SK-N-SH treated with all-trans-retinoic acid at 6 μM for 48 hours (cell line): ENCODE data around the gene RGS1.

ENCODE experiments used
- ATAC-seq: fragments of 200-7000 bp; cut with Tn5 transposase; 3 replicates; pipeline ENCODE4 v1.9.1; 2020; ENCODE audit warnings: mild to moderate bottlenecking, moderate library complexity
- ARNTL ChIP-seq: fragments of 450-650 bp; formaldehyde crosslinking; IDR thresholded peaks from 2 replicates; pipeline ENCODE4 v1.5.0; 2020; ENCODE audit warnings: low read depth, mild to moderate bottlenecking, moderate library complexity, borderline replicate concordance
- BACH2 ChIP-seq: fragments of 250-450 bp; sonication (Bioruptor Pico); IDR thresholded peaks from 2 replicates; pipeline ENCODE4 v1.9.0; 2021; ENCODE audit warnings: mild to moderate bottlenecking, borderline replicate concordance
- OSR1 ChIP-seq: fragments of 250-450 bp; sonication (Bioruptor Pico); IDR thresholded peaks from 2 replicates; pipeline ENCODE4 v1.8.0; 2022; ENCODE audit warnings: moderate library complexity, mild to moderate bottlenecking, inconsistent platforms
- PPARA ChIP-seq: fragments of 250-450 bp; sonication (Bioruptor Pico); IDR thresholded peaks from 2 replicates; pipeline ENCODE4 v1.5.0; 2020; ENCODE audit warnings: mild to moderate bottlenecking, borderline replicate concordance
- TCF4 ChIP-seq: fragments of 250-450 bp; sonication (Bioruptor Pico); IDR thresholded peaks from 2 replicates; pipeline ENCODE4 v1.8.0; 2021; ENCODE audit warnings: mild to moderate bottlenecking, moderate library complexity, borderline replicate concordance
- TOX ChIP-seq: fragments of 250-450 bp; sonication (Bioruptor Pico); IDR thresholded peaks from 2 replicates; pipeline ENCODE4 v1.8.0; 2021; ENCODE audit warnings: mild to moderate bottlenecking, moderate library complexity, borderline replicate concordance
- ZNF565 ChIP-seq: fragments of 450-650 bp; formaldehyde crosslinking; conservative IDR thresholded peaks from 2 replicates; pipeline ENCODE4 v1.5.0; 2020; ENCODE audit warnings: low read depth, mild to moderate bottlenecking, moderate library complexity
- ZNF70 ChIP-seq: fragments of 450-650 bp; formaldehyde crosslinking; IDR thresholded peaks from 2 replicates; pipeline ENCODE4 v1.5.0; 2020; ENCODE audit warnings: mild to moderate bottlenecking, moderate library complexity
- ZNF8 ChIP-seq: fragments of 450-650 bp; formaldehyde crosslinking; IDR thresholded peaks from 2 replicates; pipeline ENCODE4 v1.5.0; 2020; ENCODE audit warnings: mild to moderate bottlenecking, moderate library complexity
- TF ChIP-seq, protein P1 (sequence below): fragments of 250-450 bp; sonication (Bioruptor Pico); IDR thresholded peaks from 2 replicates; pipeline ENCODE4 v1.8.0; 2020; ENCODE audit warnings: mild to moderate bottlenecking, moderate library complexity, borderline replicate concordance
- TF ChIP-seq, protein P2 (sequence below): fragments of 250-450 bp; sonication (Bioruptor Pico); IDR thresholded peaks from 2 replicates; pipeline ENCODE4 v1.8.0; 2021; ENCODE audit warnings: low read depth, mild to moderate bottlenecking, moderate library complexity, borderline replicate concordance
- TF ChIP-seq, protein P3 (sequence below): fragments of 250-450 bp; sonication (Bioruptor Pico); IDR thresholded peaks from 2 replicates; pipeline ENCODE4 v1.5.0; 2020; ENCODE audit warnings: mild to moderate bottlenecking, moderate library complexity

RGS1 gene

DNA sequence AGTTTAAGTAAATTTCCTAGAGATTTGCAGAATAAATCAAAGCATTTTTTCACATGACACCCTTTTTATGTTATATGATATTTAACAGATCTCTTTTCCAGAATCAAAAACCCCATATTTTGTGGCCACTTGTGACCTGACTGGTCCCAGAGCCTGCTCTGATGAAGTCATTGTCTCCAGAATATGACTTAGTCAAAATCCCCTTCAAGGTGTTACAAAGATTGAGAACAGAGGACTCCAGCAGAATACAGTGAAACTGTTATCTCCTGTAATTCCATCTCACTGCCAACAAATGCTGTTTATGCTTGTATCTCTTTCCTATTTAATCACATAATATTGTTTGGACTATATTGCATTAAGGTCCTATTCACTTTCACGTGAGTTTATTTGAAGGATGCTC, 25.6 kb downstream of the RGS1 start:
- peak; percentile 18; the same call in 2 of the 3 replicates for ATAC-seq
- TF ChIP-seq TOX (CRISPR knock-in tag): 0 out of 2 replicates have a peak, but pooled peaks have one; percentile 16
- TF ChIP-seq, protein P1, sequence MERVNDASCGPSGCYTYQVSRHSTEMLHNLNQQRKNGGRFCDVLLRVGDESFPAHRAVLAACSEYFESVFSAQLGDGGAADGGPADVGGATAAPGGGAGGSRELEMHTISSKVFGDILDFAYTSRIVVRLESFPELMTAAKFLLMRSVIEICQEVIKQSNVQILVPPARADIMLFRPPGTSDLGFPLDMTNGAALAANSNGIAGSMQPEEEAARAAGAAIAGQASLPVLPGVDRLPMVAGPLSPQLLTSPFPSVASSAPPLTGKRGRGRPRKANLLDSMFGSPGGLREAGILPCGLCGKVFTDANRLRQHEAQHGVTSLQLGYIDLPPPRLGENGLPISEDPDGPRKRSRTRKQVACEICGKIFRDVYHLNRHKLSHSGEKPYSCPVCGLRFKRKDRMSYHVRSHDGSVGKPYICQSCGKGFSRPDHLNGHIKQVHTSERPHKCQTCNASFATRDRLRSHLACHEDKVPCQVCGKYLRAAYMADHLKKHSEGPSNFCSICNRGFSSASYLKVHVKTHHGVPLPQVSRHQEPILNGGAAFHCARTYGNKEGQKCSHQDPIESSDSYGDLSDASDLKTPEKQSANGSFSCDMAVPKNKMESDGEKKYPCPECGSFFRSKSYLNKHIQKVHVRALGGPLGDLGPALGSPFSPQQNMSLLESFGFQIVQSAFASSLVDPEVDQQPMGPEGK (CRISPR knock-in tag): no peak

DNA sequence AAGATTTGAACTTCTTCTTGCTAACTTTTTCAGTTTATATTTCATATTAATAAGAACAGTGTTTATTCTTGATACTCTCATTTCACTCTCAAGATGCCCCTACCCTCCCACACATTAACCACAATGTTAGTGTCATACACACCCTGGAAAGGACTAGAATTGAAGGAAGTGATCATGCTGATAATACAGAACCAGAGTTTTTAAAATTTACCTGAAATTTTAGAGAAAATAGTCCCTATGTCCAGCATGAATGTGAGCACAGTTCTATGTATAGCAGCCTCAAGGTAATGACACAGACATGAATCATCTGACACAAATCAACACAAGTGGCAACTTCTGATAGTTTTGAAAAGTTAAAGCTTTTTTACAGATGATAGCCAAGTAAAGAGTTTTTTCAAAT, 26.0 kb downstream of the RGS1 start:
- ATAC-seq: peak; percentile 49
- TF ChIP-seq BACH2 (CRISPR knock-in tag) (no peak), TOX (CRISPR knock-in tag) (no peak), OSR1 (CRISPR knock-in tag) (no peak)
- TF ChIP-seq, protein P2, sequence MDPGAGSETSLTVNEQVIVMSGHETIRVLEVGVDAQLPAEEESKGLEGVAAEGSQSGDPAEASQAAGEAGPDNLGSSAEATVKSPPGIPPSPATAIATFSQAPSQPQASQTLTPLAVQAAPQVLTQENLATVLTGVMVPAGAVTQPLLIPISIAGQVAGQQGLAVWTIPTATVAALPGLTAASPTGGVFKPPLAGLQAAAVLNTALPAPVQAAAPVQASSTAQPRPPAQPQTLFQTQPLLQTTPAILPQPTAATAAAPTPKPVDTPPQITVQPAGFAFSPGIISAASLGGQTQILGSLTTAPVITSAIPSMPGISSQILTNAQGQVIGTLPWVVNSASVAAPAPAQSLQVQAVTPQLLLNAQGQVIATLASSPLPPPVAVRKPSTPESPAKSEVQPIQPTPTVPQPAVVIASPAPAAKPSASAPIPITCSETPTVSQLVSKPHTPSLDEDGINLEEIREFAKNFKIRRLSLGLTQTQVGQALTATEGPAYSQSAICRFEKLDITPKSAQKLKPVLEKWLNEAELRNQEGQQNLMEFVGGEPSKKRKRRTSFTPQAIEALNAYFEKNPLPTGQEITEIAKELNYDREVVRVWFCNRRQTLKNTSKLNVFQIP (CRISPR knock-in tag): no peak
- TF ChIP-seq, protein P1 (CRISPR knock-in tag): no peak

DNA sequence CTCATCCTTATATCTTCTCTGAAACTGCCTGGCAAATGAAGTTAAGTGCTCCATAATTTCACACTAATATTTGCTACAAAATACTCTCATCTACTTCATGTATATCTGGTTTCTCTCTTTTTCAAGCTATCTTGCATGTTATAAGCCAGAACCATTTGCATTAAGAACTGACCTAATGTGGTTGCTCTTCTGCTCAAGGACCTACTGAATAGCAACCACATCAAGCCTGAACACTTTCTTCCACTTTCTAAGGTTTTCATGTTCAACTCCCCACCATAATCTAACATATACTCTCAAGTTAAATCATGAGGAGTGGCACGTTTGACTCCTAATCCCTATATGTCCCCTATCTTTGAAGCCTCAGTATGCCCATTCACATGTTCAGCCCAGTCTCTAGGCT, 27.2 kb downstream of the RGS1 start:
- no peak for TF ChIP-seq PPARA (CRISPR knock-in tag)
- TF ChIP-seq, protein P1 (CRISPR knock-in tag): no peak
- no peak for TF ChIP-seq BACH2 (CRISPR knock-in tag)
- no peak for TF ChIP-seq ZNF8 (CRISPR knock-in tag)
- ATAC-seq: no peak

DNA sequence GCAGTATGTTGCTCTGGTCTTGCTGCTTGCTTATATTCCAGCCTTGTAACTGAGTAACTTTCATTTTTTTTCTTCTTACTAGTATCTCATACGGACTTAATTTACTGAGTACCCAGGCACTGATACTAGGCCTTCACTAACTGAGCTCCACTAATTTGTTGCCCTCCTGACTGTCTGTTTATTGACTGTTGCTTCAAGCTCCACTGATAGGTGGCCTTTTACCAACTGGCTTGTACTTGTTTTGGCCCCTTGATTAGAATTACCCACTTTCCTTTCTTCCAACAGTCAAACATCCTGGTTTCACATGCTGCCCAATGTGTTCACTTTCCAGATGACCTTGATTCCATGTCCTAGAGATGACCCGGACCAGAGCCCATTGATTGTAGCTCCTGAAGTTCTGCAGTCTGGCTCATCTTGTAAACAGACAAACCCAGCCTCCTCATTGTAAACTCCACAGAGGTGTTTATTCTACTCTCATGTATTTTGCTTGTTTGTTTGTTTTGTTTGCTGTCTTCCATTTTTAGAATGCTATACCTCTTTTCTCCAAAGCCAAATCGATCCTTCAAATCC, 27.7 kb downstream of the RGS1 start:
- no peak for ATAC-seq
- TF ChIP-seq ARNTL (CRISPR knock-in tag) (no peak), ZNF565 (no peak), TCF4 (CRISPR knock-in tag) (no peak), ZNF70 (no peak), BACH2 (CRISPR knock-in tag) (no peak), ZNF8 (CRISPR knock-in tag) (no peak)
- TF ChIP-seq, protein P3, sequence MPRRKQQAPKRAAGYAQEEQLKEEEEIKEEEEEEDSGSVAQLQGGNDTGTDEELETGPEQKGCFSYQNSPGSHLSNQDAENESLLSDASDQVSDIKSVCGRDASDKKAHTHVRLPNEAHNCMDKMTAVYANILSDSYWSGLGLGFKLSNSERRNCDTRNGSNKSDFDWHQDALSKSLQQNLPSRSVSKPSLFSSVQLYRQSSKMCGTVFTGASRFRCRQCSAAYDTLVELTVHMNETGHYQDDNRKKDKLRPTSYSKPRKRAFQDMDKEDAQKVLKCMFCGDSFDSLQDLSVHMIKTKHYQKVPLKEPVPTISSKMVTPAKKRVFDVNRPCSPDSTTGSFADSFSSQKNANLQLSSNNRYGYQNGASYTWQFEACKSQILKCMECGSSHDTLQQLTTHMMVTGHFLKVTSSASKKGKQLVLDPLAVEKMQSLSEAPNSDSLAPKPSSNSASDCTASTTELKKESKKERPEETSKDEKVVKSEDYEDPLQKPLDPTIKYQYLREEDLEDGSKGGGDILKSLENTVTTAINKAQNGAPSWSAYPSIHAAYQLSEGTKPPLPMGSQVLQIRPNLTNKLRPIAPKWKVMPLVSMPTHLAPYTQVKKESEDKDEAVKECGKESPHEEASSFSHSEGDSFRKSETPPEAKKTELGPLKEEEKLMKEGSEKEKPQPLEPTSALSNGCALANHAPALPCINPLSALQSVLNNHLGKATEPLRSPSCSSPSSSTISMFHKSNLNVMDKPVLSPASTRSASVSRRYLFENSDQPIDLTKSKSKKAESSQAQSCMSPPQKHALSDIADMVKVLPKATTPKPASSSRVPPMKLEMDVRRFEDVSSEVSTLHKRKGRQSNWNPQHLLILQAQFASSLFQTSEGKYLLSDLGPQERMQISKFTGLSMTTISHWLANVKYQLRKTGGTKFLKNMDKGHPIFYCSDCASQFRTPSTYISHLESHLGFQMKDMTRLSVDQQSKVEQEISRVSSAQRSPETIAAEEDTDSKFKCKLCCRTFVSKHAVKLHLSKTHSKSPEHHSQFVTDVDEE (CRISPR knock-in tag): no peak
- TF ChIP-seq, protein P2 (CRISPR knock-in tag): no peak
- TF ChIP-seq, all 23 proteins: peak for 0
